ENCODE data around the gene VSNL1. TPM values are rescaled to one million over a fixed set of nuclear protein-coding genes. Genes with fewer than 3 reads are reported as not detected.

Gene VSNL1
- total and polyA plus RNA-seq, 2 experiments from 2014 or later = 102 to 112 TPM

DNA sequence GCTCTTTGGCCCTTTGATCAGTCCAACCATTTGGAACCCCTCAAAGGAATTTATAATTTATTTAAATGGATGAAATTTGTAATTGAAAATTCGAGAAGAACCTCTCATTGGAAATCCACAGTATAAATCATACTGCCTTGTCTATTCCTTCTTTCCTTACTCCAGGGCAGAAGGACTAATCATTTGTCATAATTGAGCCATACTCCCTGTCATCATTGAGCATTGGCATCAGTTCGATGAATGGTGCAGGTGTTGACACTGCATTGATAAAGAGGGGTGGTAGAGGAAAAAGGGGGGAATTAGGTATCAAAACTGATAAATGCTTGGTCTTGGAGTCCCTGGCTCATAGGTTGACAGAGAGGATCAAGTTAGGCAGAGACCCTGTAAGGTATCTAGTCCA lies 2.0 kb downstream of the VSNL1 start:
- peak overlapping the region; percentile 82 for H3K4me2 ChIP-seq
- H3K4me3 ChIP-seq = peak overlapping the region; percentile 82
- peak overlapping the region; percentile 93 for H3K4me3 Mint-ChIP-seq
- TF ChIP-seq CREB1 (CRISPR knock-in tag; IDR thresholded peaks at IDR 0.05; ENCODE audit: low read depth) (no peak), STAT1 (IDR thresholded peaks at IDR 0.05; ENCODE audit: unreplicated experiment) (no peak), EZH2 (IDR thresholded peaks at IDR 0.05; ENCODE audit: low read depth, unreplicated experiment) (no peak), ZNF331 (CRISPR knock-in tag; IDR thresholded peaks at IDR 0.05; ENCODE audit: low read depth) (no peak)
- peaks cover 39% of the 10 kb centered on the region for H3K4me1 Mint-ChIP-seq
- H2AFZ ChIP-seq = no peak overlapping the region
- peak overlapping the region; percentile 95 for H3K27ac ChIP-seq (ENCODE audit: low read depth)
- no peaks in the 10 kb centered on the region; the same call in 2 of the 3 replicates for H3K9me3 Mint-ChIP-seq
- peaks cover 56% of the 10 kb centered on the region for H3K79me2 ChIP-seq (replicated peaks; ENCODE audit: insufficient read depth)
- H3F3A ChIP-seq (replicated peaks; ENCODE audit: low read depth) = peaks cover 13% of the 10 kb centered on the region
- peaks cover 42% of the 10 kb centered on the region for H3K4me1 ChIP-seq (ENCODE audit: insufficient read depth)
- no peaks in the 10 kb centered on the region for H3K36me3 ChIP-seq (ENCODE audit: insufficient read depth)
- peaks cover 16% of the 10 kb centered on the region for H3K27me3 Mint-ChIP-seq (ENCODE audit: insufficient read depth, low read depth, poor library complexity)
- H4K20me1 ChIP-seq (replicated peaks; ENCODE audit: insufficient read depth) = no peaks in the 10 kb centered on the region
- H3K9me2 ChIP-seq (ENCODE audit: insufficient read depth) = no peaks in the 10 kb centered on the region
- no peaks in the 10 kb centered on the region for H3K36me3 Mint-ChIP-seq (ENCODE audit: low read depth)
- ATAC-seq (no peak), DNase-seq (ENCODE audit: low spot score) (no peak)
- H3K27me3 ChIP-seq (ENCODE audit: insufficient read depth) = peaks cover 5% of the 10 kb centered on the region
- H3K27ac Mint-ChIP-seq = no peak overlapping the region

DNA sequence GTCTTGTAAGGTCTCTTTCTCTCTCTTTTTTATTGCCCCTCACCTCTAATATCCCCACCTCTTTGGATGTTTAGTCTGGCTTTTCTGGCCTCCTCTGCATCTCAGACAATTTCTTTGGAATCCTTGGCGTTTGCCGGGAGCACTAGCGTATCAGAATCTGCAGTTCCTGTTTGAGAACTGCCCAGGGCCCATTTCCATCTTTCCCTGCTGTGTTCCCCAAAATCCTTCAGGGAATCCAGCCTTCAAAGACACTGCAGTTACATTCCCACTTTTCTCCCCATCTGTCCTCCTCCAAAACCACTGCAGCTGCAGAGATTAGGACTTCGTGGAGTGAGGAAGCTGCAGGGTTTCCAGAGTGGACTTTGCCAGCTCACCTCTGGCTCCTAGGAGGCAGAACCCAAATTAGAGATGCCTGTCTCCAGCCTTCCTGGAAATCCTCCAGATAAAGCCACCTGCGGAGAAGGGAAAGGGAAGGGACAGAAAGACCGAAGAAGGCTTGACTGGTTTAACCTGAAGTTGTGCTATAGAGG lies 2.7 kb downstream of the VSNL1 start:
- no peaks in the 10 kb centered on the region for H3K36me3 ChIP-seq (ENCODE audit: insufficient read depth)
- H4K20me1 ChIP-seq (replicated peaks; ENCODE audit: insufficient read depth) = no peaks in the 10 kb centered on the region
- Mint-ChIP-seq H3K9me3 (no peaks in the 10 kb centered on the region; the same call in 2 of the 3 replicates), H3K36me3 (ENCODE audit: low read depth) (no peaks in the 10 kb centered on the region), H3K4me1 (peaks cover 44% of the 10 kb centered on the region), H3K27me3 (ENCODE audit: insufficient read depth, low read depth, poor library complexity) (peaks cover 10% of the 10 kb centered on the region), H3K27ac (peak overlapping the region; percentile 95), H3K4me3 (peak overlapping the region; percentile 93)
- H3F3A ChIP-seq (replicated peaks; ENCODE audit: low read depth) = peaks cover 13% of the 10 kb centered on the region
- H3K9me2 ChIP-seq (ENCODE audit: insufficient read depth) = no peaks in the 10 kb centered on the region
- H3K4me1 ChIP-seq (ENCODE audit: insufficient read depth) = peaks cover 46% of the 10 kb centered on the region
- H3K4me2 ChIP-seq = peak overlapping the region; percentile 82
- peaks cover 63% of the 10 kb centered on the region for H3K79me2 ChIP-seq (replicated peaks; ENCODE audit: insufficient read depth)
- ATAC-seq (peak; percentile 12), DNase-seq (ENCODE audit: low spot score) (peak; percentile 80)
- H2AFZ ChIP-seq = no peak overlapping the region
- peak overlapping the region; percentile 82 for H3K4me3 ChIP-seq
- H3K27me3 ChIP-seq (ENCODE audit: insufficient read depth) = no peaks in the 10 kb centered on the region
- peak overlapping the region; percentile 95 for H3K27ac ChIP-seq (ENCODE audit: low read depth)
- TF ChIP-seq EZH2 (IDR thresholded peaks at IDR 0.05; ENCODE audit: low read depth, unreplicated experiment) (no peak), STAT1 (IDR thresholded peaks at IDR 0.05; ENCODE audit: unreplicated experiment) (no peak), CREB1 (CRISPR knock-in tag; IDR thresholded peaks at IDR 0.05; ENCODE audit: low read depth) (no peak), JUNB (IDR thresholded peaks at IDR 0.05; ENCODE audit: unreplicated experiment) (no peak), POLR2AphosphoS5 (IDR thresholded peaks at IDR 0.05; ENCODE audit: low read depth) (no peak)
- TF ChIP-seq, protein P1, sequence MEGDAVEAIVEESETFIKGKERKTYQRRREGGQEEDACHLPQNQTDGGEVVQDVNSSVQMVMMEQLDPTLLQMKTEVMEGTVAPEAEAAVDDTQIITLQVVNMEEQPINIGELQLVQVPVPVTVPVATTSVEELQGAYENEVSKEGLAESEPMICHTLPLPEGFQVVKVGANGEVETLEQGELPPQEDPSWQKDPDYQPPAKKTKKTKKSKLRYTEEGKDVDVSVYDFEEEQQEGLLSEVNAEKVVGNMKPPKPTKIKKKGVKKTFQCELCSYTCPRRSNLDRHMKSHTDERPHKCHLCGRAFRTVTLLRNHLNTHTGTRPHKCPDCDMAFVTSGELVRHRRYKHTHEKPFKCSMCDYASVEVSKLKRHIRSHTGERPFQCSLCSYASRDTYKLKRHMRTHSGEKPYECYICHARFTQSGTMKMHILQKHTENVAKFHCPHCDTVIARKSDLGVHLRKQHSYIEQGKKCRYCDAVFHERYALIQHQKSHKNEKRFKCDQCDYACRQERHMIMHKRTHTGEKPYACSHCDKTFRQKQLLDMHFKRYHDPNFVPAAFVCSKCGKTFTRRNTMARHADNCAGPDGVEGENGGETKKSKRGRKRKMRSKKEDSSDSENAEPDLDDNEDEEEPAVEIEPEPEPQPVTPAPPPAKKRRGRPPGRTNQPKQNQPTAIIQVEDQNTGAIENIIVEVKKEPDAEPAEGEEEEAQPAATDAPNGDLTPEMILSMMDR (conservative IDR thresholded peaks at IDR 0.05; ENCODE audit: low read depth in 2 of 2) = no peak
- TF ChIP-seq, protein P2, sequence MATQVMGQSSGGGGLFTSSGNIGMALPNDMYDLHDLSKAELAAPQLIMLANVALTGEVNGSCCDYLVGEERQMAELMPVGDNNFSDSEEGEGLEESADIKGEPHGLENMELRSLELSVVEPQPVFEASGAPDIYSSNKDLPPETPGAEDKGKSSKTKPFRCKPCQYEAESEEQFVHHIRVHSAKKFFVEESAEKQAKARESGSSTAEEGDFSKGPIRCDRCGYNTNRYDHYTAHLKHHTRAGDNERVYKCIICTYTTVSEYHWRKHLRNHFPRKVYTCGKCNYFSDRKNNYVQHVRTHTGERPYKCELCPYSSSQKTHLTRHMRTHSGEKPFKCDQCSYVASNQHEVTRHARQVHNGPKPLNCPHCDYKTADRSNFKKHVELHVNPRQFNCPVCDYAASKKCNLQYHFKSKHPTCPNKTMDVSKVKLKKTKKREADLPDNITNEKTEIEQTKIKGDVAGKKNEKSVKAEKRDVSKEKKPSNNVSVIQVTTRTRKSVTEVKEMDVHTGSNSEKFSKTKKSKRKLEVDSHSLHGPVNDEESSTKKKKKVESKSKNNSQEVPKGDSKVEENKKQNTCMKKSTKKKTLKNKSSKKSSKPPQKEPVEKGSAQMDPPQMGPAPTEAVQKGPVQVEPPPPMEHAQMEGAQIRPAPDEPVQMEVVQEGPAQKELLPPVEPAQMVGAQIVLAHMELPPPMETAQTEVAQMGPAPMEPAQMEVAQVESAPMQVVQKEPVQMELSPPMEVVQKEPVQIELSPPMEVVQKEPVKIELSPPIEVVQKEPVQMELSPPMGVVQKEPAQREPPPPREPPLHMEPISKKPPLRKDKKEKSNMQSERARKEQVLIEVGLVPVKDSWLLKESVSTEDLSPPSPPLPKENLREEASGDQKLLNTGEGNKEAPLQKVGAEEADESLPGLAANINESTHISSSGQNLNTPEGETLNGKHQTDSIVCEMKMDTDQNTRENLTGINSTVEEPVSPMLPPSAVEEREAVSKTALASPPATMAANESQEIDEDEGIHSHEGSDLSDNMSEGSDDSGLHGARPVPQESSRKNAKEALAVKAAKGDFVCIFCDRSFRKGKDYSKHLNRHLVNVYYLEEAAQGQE (IDR thresholded peaks at IDR 0.05; ENCODE audit: unreplicated experiment) = no peak
- TF ChIP-seq, protein P3, sequence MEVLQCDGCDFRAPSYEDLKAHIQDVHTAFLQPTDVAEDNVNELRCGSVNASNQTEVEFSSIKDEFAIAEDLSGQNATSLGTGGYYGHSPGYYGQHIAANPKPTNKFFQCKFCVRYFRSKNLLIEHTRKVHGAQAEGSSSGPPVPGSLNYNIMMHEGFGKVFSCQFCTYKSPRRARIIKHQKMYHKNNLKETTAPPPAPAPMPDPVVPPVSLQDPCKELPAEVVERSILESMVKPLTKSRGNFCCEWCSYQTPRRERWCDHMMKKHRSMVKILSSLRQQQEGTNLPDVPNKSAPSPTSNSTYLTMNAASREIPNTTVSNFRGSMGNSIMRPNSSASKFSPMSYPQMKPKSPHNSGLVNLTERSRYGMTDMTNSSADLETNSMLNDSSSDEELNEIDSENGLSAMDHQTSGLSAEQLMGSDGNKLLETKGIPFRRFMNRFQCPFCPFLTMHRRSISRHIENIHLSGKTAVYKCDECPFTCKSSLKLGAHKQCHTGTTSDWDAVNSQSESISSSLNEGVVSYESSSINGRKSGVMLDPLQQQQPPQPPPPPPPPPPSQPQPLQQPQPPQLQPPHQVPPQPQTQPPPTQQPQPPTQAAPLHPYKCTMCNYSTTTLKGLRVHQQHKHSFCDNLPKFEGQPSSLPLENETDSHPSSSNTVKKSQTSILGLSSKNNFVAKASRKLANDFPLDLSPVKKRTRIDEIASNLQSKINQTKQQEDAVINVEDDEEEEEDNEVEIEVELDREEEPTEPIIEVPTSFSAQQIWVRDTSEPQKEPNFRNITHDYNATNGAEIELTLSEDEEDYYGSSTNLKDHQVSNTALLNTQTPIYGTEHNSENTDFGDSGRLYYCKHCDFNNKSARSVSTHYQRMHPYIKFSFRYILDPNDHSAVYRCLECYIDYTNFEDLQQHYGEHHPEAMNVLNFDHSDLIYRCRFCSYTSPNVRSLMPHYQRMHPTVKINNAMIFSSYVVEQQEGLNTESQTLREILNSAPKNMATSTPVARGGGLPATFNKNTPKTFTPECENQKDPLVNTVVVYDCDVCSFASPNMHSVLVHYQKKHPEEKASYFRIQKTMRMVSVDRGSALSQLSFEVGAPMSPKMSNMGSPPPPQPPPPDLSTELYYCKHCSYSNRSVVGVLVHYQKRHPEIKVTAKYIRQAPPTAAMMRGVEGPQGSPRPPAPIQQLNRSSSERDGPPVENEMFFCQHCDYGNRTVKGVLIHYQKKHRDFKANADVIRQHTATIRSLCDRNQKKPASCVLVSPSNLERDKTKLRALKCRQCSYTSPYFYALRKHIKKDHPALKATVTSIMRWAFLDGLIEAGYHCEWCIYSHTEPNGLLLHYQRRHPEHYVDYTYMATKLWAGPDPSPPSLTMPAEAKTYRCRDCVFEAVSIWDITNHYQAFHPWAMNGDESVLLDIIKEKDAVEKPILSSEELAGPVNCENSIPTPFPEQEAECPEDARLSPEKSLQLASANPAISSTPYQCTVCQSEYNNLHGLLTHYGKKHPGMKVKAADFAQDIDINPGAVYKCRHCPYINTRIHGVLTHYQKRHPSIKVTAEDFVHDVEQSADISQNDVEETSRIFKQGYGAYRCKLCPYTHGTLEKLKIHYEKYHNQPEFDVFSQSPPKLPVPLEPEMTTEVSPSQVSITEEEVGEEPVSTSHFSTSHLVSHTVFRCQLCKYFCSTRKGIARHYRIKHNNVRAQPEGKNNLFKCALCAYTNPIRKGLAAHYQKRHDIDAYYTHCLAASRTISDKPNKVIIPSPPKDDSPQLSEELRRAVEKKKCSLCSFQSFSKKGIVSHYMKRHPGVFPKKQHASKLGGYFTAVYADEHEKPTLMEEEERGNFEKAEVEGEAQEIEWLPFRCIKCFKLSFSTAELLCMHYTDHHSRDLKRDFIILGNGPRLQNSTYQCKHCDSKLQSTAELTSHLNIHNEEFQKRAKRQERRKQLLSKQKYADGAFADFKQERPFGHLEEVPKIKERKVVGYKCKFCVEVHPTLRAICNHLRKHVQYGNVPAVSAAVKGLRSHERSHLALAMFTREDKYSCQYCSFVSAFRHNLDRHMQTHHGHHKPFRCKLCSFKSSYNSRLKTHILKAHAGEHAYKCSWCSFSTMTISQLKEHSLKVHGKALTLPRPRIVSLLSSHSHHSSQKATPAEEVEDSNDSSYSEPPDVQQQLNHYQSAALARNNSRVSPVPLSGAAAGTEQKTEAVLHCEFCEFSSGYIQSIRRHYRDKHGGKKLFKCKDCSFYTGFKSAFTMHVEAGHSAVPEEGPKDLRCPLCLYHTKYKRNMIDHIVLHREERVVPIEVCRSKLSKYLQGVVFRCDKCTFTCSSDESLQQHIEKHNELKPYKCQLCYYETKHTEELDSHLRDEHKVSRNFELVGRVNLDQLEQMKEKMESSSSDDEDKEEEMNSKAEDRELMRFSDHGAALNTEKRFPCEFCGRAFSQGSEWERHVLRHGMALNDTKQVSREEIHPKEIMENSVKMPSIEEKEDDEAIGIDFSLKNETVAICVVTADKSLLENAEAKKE (CRISPR knock-in tag; IDR thresholded peaks at IDR 0.05) = no peak

All from GM23338 (cell line).